ENCODE data around the gene TMEM238. TPM values are rescaled to one million over a fixed set of nuclear protein-coding genes. Genes with fewer than 3 reads are reported as not detected.

Gene TMEM238
- total and polyA plus RNA-seq, 8 donors = 0.48 to 33.9 (median 1.1) TPM

GRCh38 chr19:55387736-55388497, 3.8 kb upstream of the TMEM238 start:
- H3K9me3 ChIP-seq = no peaks in the 10 kb centered on the region
- H3K36me3 ChIP-seq = peaks cover 0 to 56% of the 10 kb centered on the region in 2 donors
- H3K27ac ChIP-seq = no peak overlapping the region
- intact Hi-C loops (cut with DNase I) = loop anchor here in 1 of 2 donors (10.0 kb wide), 1 partner anchor 83 kb away; no protein-coding TSS in a partner anchor
- no peak for DNase-seq
- no peak for ATAC-seq
- TF ChIP-seq, protein P1, sequence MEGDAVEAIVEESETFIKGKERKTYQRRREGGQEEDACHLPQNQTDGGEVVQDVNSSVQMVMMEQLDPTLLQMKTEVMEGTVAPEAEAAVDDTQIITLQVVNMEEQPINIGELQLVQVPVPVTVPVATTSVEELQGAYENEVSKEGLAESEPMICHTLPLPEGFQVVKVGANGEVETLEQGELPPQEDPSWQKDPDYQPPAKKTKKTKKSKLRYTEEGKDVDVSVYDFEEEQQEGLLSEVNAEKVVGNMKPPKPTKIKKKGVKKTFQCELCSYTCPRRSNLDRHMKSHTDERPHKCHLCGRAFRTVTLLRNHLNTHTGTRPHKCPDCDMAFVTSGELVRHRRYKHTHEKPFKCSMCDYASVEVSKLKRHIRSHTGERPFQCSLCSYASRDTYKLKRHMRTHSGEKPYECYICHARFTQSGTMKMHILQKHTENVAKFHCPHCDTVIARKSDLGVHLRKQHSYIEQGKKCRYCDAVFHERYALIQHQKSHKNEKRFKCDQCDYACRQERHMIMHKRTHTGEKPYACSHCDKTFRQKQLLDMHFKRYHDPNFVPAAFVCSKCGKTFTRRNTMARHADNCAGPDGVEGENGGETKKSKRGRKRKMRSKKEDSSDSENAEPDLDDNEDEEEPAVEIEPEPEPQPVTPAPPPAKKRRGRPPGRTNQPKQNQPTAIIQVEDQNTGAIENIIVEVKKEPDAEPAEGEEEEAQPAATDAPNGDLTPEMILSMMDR (IDR thresholded peaks at IDR 0.05) = no peak
- H3K4me1 ChIP-seq = peaks cover 30 to 60% of the 10 kb centered on the region in 2 donors
- no peaks in the 10 kb centered on the region for H3K27me3 ChIP-seq
- peak overlapping the region; percentile 86 to 91 for H3K4me3 ChIP-seq

DNA sequence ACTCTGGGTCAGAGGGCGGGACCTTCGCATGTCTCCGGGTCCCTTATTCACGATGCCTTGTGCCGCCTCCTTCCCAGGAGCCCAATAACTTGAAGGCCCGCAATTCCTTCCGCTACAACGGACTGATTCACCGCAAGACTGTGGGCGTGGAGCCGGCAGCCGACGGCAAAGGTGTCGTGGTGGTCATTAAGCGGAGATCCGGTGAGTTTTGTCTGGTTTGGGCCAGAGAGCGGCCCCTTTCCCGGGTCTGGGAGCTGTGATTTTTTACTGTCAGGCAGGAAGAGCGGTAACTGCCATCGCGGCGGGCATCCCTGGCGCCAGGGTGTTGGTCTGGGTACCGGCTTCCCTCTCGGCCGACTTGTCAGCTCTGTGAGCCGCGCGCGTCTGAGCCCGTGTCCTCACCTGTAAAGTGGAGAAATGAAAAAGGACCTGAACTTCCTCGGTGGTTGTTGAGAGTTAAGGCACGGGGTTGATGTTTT, 2.4 kb upstream of the TMEM238 start:
- peaks cover 0 to 52% of the 10 kb centered on the region in 2 donors for H3K36me3 ChIP-seq
- TF ChIP-seq, protein P1 (IDR thresholded peaks at IDR 0.05) = no peak
- no peaks in the 10 kb centered on the region for H3K27me3 ChIP-seq
- H3K9me3 ChIP-seq = no peaks in the 10 kb centered on the region
- H3K4me3 ChIP-seq = peak overlapping the region; percentile 86 to 91
- peak overlapping the region; percentile 96 to 97 for H3K27ac ChIP-seq
- H3K4me1 ChIP-seq = peaks cover 30 to 63% of the 10 kb centered on the region in 2 donors
- ATAC-seq (no peak), DNase-seq (peak in 1 of 4 donors; percentile 82)
- intact Hi-C loops (cut with DNase I) = loop anchor here in 1 of 2 donors (10.0 kb wide), 1 partner anchor 82 kb away; no protein-coding TSS in a partner anchor

- peak; percentile 97 to 99 (median 98) for DNase-seq
- Histone ChIP-seq H3K27ac (peak within 1 kb of the TSS; percentile 96 to 97), H3K4me1 (peaks cover 30 to 63% of the 10 kb centered on the region in 2 donors), H3K36me3 (peaks cover 0 to 45% of the 10 kb centered on the region in 2 donors), H3K4me3 (peak within 1 kb of the TSS; percentile 86 to 91), H3K9me3 (no peaks in the 10 kb centered on the region), H3K27me3 (no peaks in the 10 kb centered on the region)
- TF ChIP-seq, protein P1 (IDR thresholded peaks at IDR 0.05) = peak in 1 of 2 donors; percentile 10
- ATAC-seq = peak; percentile 87
- intact Hi-C loops (cut with DNase I) = loop anchor here in 1 of 2 donors (10.0 kb wide), 1 partner anchor 81 kb away; no protein-coding TSS in a partner anchor
Measured at GRCh38 chr19:55385724-55386492, 1.8 kb upstream of the TMEM238 start, which contains the start of gene RPL28. RPL28 (plus strand) TSS chr19:55385932; CDS start chr19:55386358, 426 bp downstream.

DNA sequence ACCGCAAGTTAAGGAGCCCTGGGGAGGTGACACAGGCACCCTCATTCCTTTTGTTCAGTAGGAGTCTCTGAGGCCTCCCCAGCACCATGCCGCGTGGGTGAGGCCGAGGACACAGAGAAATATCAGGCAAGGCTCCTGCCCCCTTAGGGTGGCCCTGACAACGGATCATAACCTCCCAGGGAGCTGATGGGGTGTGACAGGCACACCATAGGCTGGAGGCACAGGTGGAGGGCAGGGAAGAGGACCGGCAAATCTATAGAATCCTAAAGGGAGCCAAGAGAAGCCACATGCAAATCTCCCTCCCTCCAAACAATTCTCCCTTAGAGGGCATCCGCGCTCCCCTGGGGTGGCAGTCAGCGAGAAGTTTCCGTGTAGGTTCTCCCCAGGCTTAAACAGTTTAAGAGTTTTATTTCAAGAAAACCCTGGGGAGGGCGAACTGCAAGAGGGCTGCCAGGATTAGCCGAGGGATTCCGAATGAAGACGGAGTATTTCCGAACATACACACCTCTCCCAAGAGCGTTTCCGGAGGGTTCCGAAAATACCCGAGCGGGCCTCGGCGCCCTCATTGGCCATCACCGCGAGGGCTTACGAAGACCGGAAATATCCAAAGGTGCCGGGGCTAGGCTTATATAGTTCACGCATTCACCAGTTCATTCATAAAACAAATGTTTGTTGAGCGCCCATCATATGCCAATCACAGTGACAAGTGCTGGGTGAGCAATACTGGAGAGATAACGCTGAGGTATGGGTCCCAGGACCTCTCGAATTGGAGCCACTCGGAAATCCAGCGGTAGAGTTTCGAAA, 1.0 kb upstream of the TMEM238 start:
- DNase-seq (peak; percentile 93 to 97 (median 95)), ATAC-seq (peak; percentile 86)
- H3K9me3 ChIP-seq = no peaks in the 10 kb centered on the region
- peak overlapping the region; percentile 86 to 91 for H3K4me3 ChIP-seq
- no peaks in the 10 kb centered on the region for H3K27me3 ChIP-seq
- peaks cover 0 to 37% of the 10 kb centered on the region in 2 donors for H3K36me3 ChIP-seq
- peak overlapping the region; percentile 96 to 97 for H3K27ac ChIP-seq
- H3K4me1 ChIP-seq = peaks cover 30 to 59% of the 10 kb centered on the region in 2 donors
- intact Hi-C loops (cut with DNase I) = loop anchor here in 1 of 2 donors (10.0 kb wide), 1 partner anchor 80 kb away; no protein-coding TSS in a partner anchor
- TF ChIP-seq, protein P1 (IDR thresholded peaks at IDR 0.05) = no peak

Data from left lung (tissue), 10 donors.